H1 (cell line): ENCODE data around the gene MARK1.

ENCODE experiments used
- CTCF ChIP-seq, 3 experiments: IDR thresholded peaks; 1 replicate in 2 of 3; 2 replicates in 1 of 3; pipeline versions ENCODE4 v1.5.1 to v1.6.1; 2011; ENCODE audit warnings: low read length in 3 of 3, mild to moderate bottlenecking in 3 of 3, inconsistent platforms in 2 of 3, low read depth in 1 of 3, moderate library complexity in 1 of 3; ENCODE audit not compliant: insufficient read depth in 1 of 3; ENCODE audit errors: control extremely low read depth in 1 of 3
- GTF2F1 ChIP-seq: IDR thresholded peaks from 2 replicates; pipeline ENCODE4 v1.6.1; 2012; ENCODE audit warnings: low read depth, low read length, improper control_type of control experiment, borderline replicate concordance
- KDM5A ChIP-seq: fragments of 200-600 bp; IDR thresholded peaks from 2 replicates; pipeline ENCODE4 v1.7.1; 2012; ENCODE audit warnings: mild to moderate bottlenecking, low read length, inconsistent platforms, mixed read lengths
- POLR2AphosphoS5 ChIP-seq: IDR thresholded peaks from 2 replicates; pipeline ENCODE4 v1.6.1; 2011; ENCODE audit warnings: low read depth, low read length
- TEAD4 ChIP-seq: IDR thresholded peaks from 2 replicates; pipeline ENCODE4 v1.6.1; 2012; ENCODE audit warnings: low read depth, low read length, inconsistent platforms, mixed read lengths
- ZNF274 ChIP-seq: IDR thresholded peaks from 2 replicates; pipeline ENCODE4 v1.7.0; 2012; ENCODE audit warnings: low read length, borderline replicate concordance; ENCODE audit errors: extremely low read depth

GRCh38 chr1:220516014-220516721 is 11.8 kb upstream of the MARK1 start:
- no peak for TF ChIP-seq CTCF (IDR thresholded peaks at IDR 0.05; ENCODE audit: control extremely low read depth in 1 of 3, insufficient read depth in 1 of 3, low read depth in 1 of 3, low read length in 3 of 3)
- TF ChIP-seq KDM5A, result no peak
- TF ChIP-seq GTF2F1, result no peak
- TF ChIP-seq POLR2AphosphoS5, result no peak
- TF ChIP-seq ZNF274, result no peak
- no peak for TF ChIP-seq TEAD4
